GM18870 (cell line): Measurements from ENCODE around the gene TSPY3.
"Not testable (repeated sequence)": the region's sequence is repeated elsewhere in the genome, so short reads cannot be mapped to it uniquely, and the experiment has no call there.

Experiments
- ATAC-seq: cut with Tn5 transposase; IDR thresholded peaks from one replicate; pipeline ENCODE4 v1.9.1; 2021; ENCODE audit warnings: moderate library complexity; ENCODE audit not compliant: unreplicated experiment

Gene TSPY3

DNA sequence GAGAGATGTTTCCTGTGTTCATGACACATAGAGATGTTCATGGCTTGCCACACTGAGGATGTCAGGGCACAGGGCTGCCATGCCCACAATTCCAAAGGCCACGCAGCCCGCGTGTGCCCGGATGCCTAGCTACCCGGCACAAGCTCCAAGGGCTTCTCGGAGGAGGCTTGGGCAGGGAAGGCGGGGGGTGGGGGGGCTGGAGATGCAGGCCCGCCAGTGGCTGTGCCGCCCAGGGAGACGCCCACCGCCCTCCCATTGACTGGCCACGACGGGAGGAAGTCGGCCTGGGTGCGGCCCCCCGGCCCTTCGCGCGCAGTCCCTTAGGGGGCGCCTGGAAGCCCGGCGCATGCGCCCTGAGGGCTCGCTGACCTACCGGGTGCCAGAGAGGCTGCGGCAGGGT is at the start of gene TSPY3:
Gene TSPY3 (plus strand): TSS at position 301 of the 400 bp plus-strand sequence. CDS start 46 bp downstream, at position 347.
- ATAC-seq, result not testable (repeated sequence)

DNA sequence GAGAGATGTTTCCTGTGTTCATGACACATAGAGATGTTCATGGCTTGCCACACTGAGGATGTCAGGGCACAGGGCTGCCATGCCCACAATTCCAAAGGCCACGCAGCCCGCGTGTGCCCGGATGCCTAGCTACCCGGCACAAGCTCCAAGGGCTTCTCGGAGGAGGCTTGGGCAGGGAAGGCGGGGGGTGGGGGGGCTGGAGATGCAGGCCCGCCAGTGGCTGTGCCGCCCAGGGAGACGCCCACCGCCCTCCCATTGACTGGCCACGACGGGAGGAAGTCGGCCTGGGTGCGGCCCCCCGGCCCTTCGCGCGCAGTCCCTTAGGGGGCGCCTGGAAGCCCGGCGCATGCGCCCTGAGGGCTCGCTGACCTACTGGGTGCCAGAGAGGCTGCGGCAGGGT is 40.7 kb upstream of the TSPY3 start, which contains the start of gene TSPY8:
Gene TSPY8 (plus strand): TSS at position 301 of the 400 bp plus-strand sequence. CDS start 46 bp downstream, at position 347.
- not testable (repeated sequence) for ATAC-seq

DNA sequence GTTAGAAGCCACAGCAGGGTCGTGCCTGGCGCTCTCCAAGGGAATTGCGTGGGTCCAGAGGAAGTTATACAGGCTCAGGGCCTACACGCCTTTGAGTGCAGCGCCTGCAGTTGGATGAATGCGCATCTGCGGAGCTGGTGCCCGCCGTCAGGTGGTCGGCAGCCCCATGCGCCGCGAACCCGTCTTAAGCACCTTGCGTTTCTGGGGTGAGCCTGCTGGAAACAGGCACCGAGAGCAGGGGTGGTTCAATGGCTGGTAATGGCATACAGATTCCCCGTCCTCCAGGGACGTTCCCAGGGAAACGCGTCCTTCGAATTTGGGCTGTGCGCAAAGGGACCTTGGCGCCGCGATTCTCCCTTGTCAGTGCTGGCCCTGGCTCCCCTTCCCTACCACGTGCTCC is 1.7 kb upstream of the TSPY3 start:
- not testable (repeated sequence) for ATAC-seq
